Measurements from ENCODE around the gene CDNF.

- TF ChIP-seq, protein P1, sequence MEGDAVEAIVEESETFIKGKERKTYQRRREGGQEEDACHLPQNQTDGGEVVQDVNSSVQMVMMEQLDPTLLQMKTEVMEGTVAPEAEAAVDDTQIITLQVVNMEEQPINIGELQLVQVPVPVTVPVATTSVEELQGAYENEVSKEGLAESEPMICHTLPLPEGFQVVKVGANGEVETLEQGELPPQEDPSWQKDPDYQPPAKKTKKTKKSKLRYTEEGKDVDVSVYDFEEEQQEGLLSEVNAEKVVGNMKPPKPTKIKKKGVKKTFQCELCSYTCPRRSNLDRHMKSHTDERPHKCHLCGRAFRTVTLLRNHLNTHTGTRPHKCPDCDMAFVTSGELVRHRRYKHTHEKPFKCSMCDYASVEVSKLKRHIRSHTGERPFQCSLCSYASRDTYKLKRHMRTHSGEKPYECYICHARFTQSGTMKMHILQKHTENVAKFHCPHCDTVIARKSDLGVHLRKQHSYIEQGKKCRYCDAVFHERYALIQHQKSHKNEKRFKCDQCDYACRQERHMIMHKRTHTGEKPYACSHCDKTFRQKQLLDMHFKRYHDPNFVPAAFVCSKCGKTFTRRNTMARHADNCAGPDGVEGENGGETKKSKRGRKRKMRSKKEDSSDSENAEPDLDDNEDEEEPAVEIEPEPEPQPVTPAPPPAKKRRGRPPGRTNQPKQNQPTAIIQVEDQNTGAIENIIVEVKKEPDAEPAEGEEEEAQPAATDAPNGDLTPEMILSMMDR (IDR thresholded peaks at IDR 0.05) = no peak
- TF ChIP-seq POLR2A (IDR thresholded peaks at IDR 0.05) (no peak), POLR2AphosphoS5 (IDR thresholded peaks at IDR 0.05) (no peak)
These were observed 7.1 kb upstream of the CDNF start for GRCh38 chr10:14844948-14845347.
